OCI-LY1 (cell line): ENCODE data around the gene TMEM190.

Experiments used
- CTCF ChIP-seq: fragments of 200-600 bp; sonication (generic), shearing (Covaris generic); IDR thresholded peaks from 2 replicates; pipeline ENCODE4 v1.5.1; 2017; ENCODE audit warnings: mild to moderate bottlenecking, antibody characterized with exemption, low read length, moderate library complexity, mixed read lengths
- EZH2 ChIP-seq: fragments of 200-600 bp; sonication (generic), shearing (Covaris generic); IDR thresholded peaks from 2 replicates; pipeline ENCODE4 v1.8.0; 2017; ENCODE audit warnings: borderline replicate concordance, mixed run types, mild to moderate bottlenecking, antibody characterized with exemption, low read length, moderate library complexity, mixed read lengths

DNA sequence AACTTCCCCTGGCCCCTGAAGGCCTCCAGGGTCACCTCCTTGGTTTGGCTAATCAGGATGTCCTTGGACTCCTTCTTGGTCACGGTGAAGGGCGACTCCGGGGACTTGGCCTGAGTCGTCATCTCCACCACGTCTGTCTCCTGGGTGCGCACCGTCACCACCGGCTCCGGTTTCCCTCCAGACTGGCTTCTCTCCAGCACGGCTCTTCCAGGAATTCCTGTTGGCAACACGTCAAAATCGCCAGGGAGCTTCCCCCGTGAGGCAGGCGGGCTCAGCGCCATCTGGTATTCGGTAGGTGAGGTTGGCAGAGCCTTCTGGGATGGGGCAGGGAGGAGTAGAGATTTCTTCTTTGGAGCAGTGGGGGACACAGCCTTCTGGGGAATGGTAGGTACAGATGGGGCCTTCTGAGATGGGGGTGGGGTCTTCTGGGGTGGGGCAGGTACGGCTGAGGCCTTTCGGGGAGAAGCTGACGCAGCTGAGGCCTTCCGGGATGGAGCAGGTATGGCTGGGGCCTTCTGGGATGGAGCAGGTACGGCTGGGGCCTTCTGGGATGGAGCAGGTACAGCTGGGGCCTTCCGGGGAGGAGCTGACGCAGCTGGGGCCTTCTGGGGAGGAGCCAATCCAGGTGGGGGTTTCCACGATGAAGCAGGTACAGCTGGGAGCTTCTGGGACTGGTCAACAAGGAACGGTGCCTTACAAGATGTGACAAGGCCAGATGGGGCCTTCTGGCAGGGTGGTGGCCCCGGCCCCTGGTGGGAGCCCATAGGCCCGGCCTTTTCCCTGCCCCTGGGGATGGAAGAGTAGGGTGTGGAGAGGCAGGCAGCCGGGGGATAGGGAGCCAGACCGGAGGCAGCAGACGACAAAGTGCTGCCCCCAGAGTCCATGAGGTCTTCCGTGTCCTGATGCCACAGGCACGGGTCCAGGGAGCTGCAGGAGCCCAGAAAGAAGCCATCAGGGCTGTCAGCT lies 17.4 kb upstream of the TMEM190 start:
- TF ChIP-seq CTCF = no peak
- no peak for TF ChIP-seq EZH2
